Astrocyte of the spinal cord (primary cell): ENCODE data around the gene ACAP1.
"Not testable (repeated sequence)": the region's sequence is repeated elsewhere in the genome, so short reads cannot be mapped to it uniquely, and the experiment has no call there.

Experiments used
- DNase-seq: peaks from one replicate; pipeline ENCODE4 v3.0.0; 2011; ENCODE audit warnings: low read depth, low spot score
- H3K4me3 ChIP-seq: 2 replicates; pipeline ENCODE4 v1.5.1; 2011; ENCODE audit warnings: low read depth, mild to moderate bottlenecking, low read length, moderate library complexity
- CTCF ChIP-seq: IDR thresholded peaks from 2 replicates; pipeline ENCODE4 v1.5.1; 2012; ENCODE audit warnings: low read depth, mild to moderate bottlenecking, low read length, inconsistent platforms
- in situ Hi-C: cut with HindIII; loops from 2 replicates; pipeline ENCODE4 v1.10.0; 2017; ENCODE audit warnings: low sequenced_read_pairs

Gene ACAP1

GRCh38 chr17:7367083-7367482 lies 30.8 kb downstream of the ACAP1 start:
- in situ Hi-C loops, result no loop called here
- no peak for DNase-seq

DNA sequence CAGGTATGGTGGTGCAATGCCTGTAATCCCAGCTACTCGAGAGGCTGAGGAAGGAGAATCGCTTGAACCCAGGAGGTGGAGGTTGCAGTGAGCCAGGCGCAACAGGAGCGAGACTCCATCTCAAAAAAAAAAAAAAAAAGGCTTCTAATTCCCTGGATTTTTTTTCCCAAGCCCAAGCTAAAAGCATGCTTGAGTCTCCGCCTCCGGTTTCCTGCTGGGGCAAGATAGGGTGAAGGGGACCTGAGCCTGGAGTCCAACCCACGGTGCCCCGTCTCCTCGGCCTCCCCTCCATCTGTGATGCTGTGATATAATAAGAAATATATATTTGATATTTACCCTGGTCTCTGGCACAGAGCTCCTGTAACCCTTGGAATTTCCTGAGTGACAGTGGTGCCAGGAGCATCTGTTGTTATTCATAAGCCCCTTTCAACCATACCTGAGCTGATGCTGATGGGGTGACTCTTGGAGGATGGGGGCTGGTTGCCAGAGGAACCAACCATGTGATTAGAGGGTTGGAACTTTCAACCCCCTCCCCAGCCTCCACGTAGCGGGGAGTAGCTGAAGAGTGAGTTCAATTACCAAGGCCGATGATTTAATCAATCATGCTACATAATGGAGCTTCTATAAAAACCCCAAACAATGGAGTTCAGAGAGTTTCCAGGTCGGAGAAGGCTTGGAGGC lies 31.7 kb downstream of the ACAP1 start:
- no peak for DNase-seq
- H3K4me3 ChIP-seq, result no peak overlapping the region
- TF ChIP-seq CTCF, result no peak
- in situ Hi-C loops, result no loop called here

More at GRCh38 chr17:7367083-7367482, 30.8 kb downstream of the ACAP1 start:
- no peak for TF ChIP-seq CTCF
- no peak overlapping the region for H3K4me3 ChIP-seq

DNA sequence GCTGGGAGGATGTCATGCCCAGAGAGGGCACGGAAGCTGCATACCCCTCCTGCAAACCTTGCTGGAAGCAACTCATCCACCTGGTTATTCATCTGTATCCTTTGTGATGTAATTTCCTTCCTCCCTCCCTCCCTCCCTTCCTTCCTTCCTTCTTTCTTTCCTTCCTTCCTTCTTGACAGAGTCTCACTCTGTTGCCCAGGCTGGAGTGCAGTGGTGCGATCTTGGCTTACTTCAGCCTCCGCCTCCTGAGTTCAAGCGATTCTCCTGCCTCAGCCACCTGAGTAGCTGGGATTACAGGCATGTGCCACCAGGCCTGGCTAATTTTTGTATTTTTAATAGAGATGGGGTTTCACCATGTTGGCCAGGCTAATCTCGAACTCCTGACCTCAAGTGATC lies 32.3 kb downstream of the ACAP1 start:
- DNase-seq, H3K4me3 ChIP-seq, in situ Hi-C loops: not testable (repeated sequence)

DNA sequence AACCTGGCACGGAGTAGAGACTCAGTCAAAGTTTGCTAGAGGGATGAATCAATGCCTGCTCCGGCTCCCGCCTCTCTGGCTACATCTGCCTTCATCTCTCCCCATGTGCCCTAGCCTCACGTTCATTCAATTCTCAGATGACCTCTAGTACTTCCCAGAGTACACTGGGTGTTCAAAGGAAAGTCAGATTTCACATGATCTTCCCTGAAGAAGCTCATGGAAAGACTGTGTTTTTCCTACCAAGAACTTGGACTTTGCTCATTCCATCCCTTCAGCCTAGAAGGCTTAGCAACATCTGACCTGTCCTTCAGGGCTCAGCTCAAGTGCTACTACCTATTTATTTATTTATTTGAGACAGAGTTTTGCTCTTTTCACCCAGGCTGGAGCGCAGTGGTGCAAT lies 33.5 kb downstream of the ACAP1 start:
- DNase-seq, result no peak
- in situ Hi-C loops, result no loop called here
- TF ChIP-seq CTCF, result no peak

GRCh38 chr17:7370853-7371252 lies 34.5 kb downstream of the ACAP1 start:
- in situ Hi-C loops, result no loop called here
- DNase-seq, result no peak
- no peak for TF ChIP-seq CTCF
- no peak overlapping the region for H3K4me3 ChIP-seq

More for the DNA sequence above, 33.5 kb downstream of the ACAP1 start:
- no peak overlapping the region for H3K4me3 ChIP-seq

GRCh38 chr17:7374353-7374752 lies 38.0 kb downstream of the ACAP1 start:
- no peak for TF ChIP-seq CTCF
- H3K4me3 ChIP-seq, result no peak overlapping the region
- DNase-seq, result no peak
- in situ Hi-C loops, result no loop called here

DNA sequence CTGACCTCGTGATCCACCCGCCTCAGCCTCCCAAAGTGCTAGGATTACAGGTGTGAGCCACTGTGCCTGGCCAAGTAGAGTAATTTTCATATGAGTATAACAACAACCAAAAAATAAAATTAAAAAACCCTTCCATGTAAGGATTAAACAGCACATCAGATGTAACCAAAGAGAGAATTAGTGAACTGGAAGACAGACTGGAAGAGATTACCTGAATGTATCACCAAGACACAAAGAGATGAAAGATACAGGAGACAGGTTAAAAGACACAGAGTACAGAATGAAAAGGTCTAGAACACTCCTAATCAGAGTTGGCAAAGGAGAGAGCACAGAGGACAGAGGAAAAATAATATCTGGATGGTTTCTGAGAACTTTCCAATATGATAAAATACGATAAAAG lies 42.8 kb downstream of the ACAP1 start:
- no peak for TF ChIP-seq CTCF
- in situ Hi-C loops, result no loop called here
- no peak for DNase-seq
- no peak overlapping the region for H3K4me3 ChIP-seq
